ENCODE results near the gene ZNF407. TPM values are rescaled to one million over a fixed set of nuclear protein-coding genes. Genes with fewer than 3 reads are reported as not detected.

Gene ZNF407
- total RNA-seq, 1 donor from 2014 or later, result 19.8 TPM

- no peak for DNase-seq (ENCODE audit: low spot score)
- H3K27ac Mint-ChIP-seq, result peak overlapping the region; percentile 76
- peak overlapping the region; percentile 65 for H3K4me3 Mint-ChIP-seq
- no peaks in the 10 kb centered on the region for H3K9me3 Mint-ChIP-seq
- H3K27me3 Mint-ChIP-seq (ENCODE audit: insufficient read depth), result no peaks in the 10 kb centered on the region
- peaks cover 51% of the 10 kb centered on the region for H3K4me1 Mint-ChIP-seq (ENCODE audit: low read depth)
- intact Hi-C loops (cut with micrococcal nuclease), result loop anchor here (1.0 to 10.0 kb wide), 7 partner anchors 44 to 930 kb away; partner anchors contain the start of genes PTGR3 and ZNF407
- peaks cover 10% of the 10 kb centered on the region for H3K36me3 Mint-ChIP-seq (ENCODE audit: low read depth)
These were observed 397.1 kb downstream of the ZNF407 start for GRCh38 chr18:74994502-74995418.

- Mint-ChIP-seq H3K27ac (peak overlapping the region; percentile 76), H3K36me3 (ENCODE audit: low read depth) (peaks cover 9% of the 10 kb centered on the region), H3K9me3 (no peaks in the 10 kb centered on the region), H3K4me1 (ENCODE audit: low read depth) (peaks cover 46% of the 10 kb centered on the region), H3K27me3 (ENCODE audit: insufficient read depth) (no peaks in the 10 kb centered on the region), H3K4me3 (peak overlapping the region; percentile 65)
- intact Hi-C loops (cut with micrococcal nuclease), result loop anchor here (1.0 to 10.0 kb wide), 6 partner anchors 45 to 931 kb away; partner anchors contain the start of gene PTGR3
- DNase-seq (ENCODE audit: low spot score), result no peak
These were observed 397.7 kb downstream of the ZNF407 start for GRCh38 chr18:74995419-74995736.

GRCh38 chr18:74996055-74996454 lies 398.4 kb downstream of the ZNF407 start:
- Mint-ChIP-seq H3K4me3 (no peak overlapping the region), H3K9me3 (no peaks in the 10 kb centered on the region), H3K27me3 (ENCODE audit: insufficient read depth) (no peaks in the 10 kb centered on the region), H3K27ac (no peak overlapping the region), H3K4me1 (ENCODE audit: low read depth) (peaks cover 39% of the 10 kb centered on the region), H3K36me3 (ENCODE audit: low read depth) (peaks cover 9% of the 10 kb centered on the region)
- intact Hi-C loops (cut with micrococcal nuclease), result loop anchor here (10.0 kb wide), 2 partner anchors 201 to 931 kb away; no protein-coding TSS in a partner anchor
- no peak for DNase-seq (ENCODE audit: low spot score)

- peaks cover 33% of the 10 kb centered on the region for H3K4me1 Mint-ChIP-seq (ENCODE audit: low read depth)
- no peak overlapping the region for H3K27ac Mint-ChIP-seq
- DNase-seq (ENCODE audit: low spot score), result no peak
- H3K36me3 Mint-ChIP-seq (ENCODE audit: low read depth), result peaks cover 9% of the 10 kb centered on the region
- no peaks in the 10 kb centered on the region for H3K27me3 Mint-ChIP-seq (ENCODE audit: insufficient read depth)
- H3K4me3 Mint-ChIP-seq, result no peak overlapping the region
- no peaks in the 10 kb centered on the region for H3K9me3 Mint-ChIP-seq
- intact Hi-C loops (cut with micrococcal nuclease), result loop anchor here (10.0 kb wide), 2 partner anchors 202 to 932 kb away; no protein-coding TSS in a partner anchor
These were observed 399.3 kb downstream of the ZNF407 start for GRCh38 chr18:74996996-74997395.

GRCh38 chr18:75000920-75001319 lies 403.2 kb downstream of the ZNF407 start:
- intact Hi-C loops (cut with micrococcal nuclease), result no loop called here
- peaks cover 3% of the 10 kb centered on the region for H3K36me3 Mint-ChIP-seq (ENCODE audit: low read depth)

GRCh38 chr18:75003039-75003438 lies 405.4 kb downstream of the ZNF407 start:
- no peaks in the 10 kb centered on the region for H3K9me3 Mint-ChIP-seq
- H3K27me3 Mint-ChIP-seq (ENCODE audit: insufficient read depth), result no peaks in the 10 kb centered on the region
- H3K36me3 Mint-ChIP-seq (ENCODE audit: low read depth), result no peaks in the 10 kb centered on the region
- intact Hi-C loops (cut with micrococcal nuclease), result no loop called here
- no peak for DNase-seq (ENCODE audit: low spot score)
- no peak overlapping the region for H3K27ac Mint-ChIP-seq
- H3K4me1 Mint-ChIP-seq (ENCODE audit: low read depth), result no peaks in the 10 kb centered on the region
- H3K4me3 Mint-ChIP-seq, result no peak overlapping the region

More at GRCh38 chr18:75000920-75001319, 403.2 kb downstream of the ZNF407 start:
- Mint-ChIP-seq H3K27ac (no peak overlapping the region), H3K4me3 (no peak overlapping the region), H3K4me1 (ENCODE audit: low read depth) (no peaks in the 10 kb centered on the region), H3K9me3 (no peaks in the 10 kb centered on the region), H3K27me3 (ENCODE audit: insufficient read depth) (no peaks in the 10 kb centered on the region)
- no peak for DNase-seq (ENCODE audit: low spot score)

GRCh38 chr18:75003764-75004690 lies 406.4 kb downstream of the ZNF407 start:
- no peak for DNase-seq (ENCODE audit: low spot score)
- Mint-ChIP-seq H3K4me3 (no peak overlapping the region), H3K27me3 (ENCODE audit: insufficient read depth) (no peaks in the 10 kb centered on the region), H3K27ac (no peak overlapping the region), H3K4me1 (ENCODE audit: low read depth) (no peaks in the 10 kb centered on the region), H3K9me3 (no peaks in the 10 kb centered on the region), H3K36me3 (ENCODE audit: low read depth) (no peaks in the 10 kb centered on the region)
- intact Hi-C loops (cut with micrococcal nuclease), result no loop called here

GRCh38 chr18:75005626-75006025 lies 408.0 kb downstream of the ZNF407 start:
- Mint-ChIP-seq H3K27ac (no peak overlapping the region), H3K4me3 (no peak overlapping the region), H3K4me1 (ENCODE audit: low read depth) (no peaks in the 10 kb centered on the region), H3K36me3 (ENCODE audit: low read depth) (no peaks in the 10 kb centered on the region), H3K27me3 (ENCODE audit: insufficient read depth) (no peaks in the 10 kb centered on the region), H3K9me3 (no peaks in the 10 kb centered on the region)
- intact Hi-C loops (cut with micrococcal nuclease), result no loop called here
- no peak for DNase-seq (ENCODE audit: low spot score)

GRCh38 chr18:75008186-75008585 lies 410.5 kb downstream of the ZNF407 start:
- Mint-ChIP-seq H3K9me3 (no peaks in the 10 kb centered on the region), H3K27me3 (ENCODE audit: insufficient read depth) (no peaks in the 10 kb centered on the region), H3K27ac (no peak overlapping the region), H3K4me1 (ENCODE audit: low read depth) (no peaks in the 10 kb centered on the region), H3K4me3 (no peak overlapping the region), H3K36me3 (ENCODE audit: low read depth) (no peaks in the 10 kb centered on the region)
- intact Hi-C loops (cut with micrococcal nuclease), result no loop called here
- DNase-seq (ENCODE audit: low spot score), result no peak

- DNase-seq (ENCODE audit: low spot score), result no peak
- Mint-ChIP-seq H3K36me3 (ENCODE audit: low read depth) (no peaks in the 10 kb centered on the region), H3K27ac (no peak overlapping the region), H3K27me3 (ENCODE audit: insufficient read depth) (peaks cover under 1% of the 10 kb centered on the region), H3K4me1 (ENCODE audit: low read depth) (peaks cover 3% of the 10 kb centered on the region), H3K9me3 (no peaks in the 10 kb centered on the region), H3K4me3 (no peak overlapping the region)
- intact Hi-C loops (cut with micrococcal nuclease), result no loop called here
These were observed 411.6 kb downstream of the ZNF407 start for GRCh38 chr18:75009296-75009695.

GRCh38 chr18:75009878-75010277 lies 412.2 kb downstream of the ZNF407 start:
- Mint-ChIP-seq H3K36me3 (ENCODE audit: low read depth) (no peaks in the 10 kb centered on the region), H3K27ac (no peak overlapping the region), H3K4me1 (ENCODE audit: low read depth) (peaks cover 5% of the 10 kb centered on the region), H3K9me3 (no peaks in the 10 kb centered on the region), H3K27me3 (ENCODE audit: insufficient read depth) (peaks cover 2% of the 10 kb centered on the region), H3K4me3 (no peak overlapping the region)
- DNase-seq (ENCODE audit: low spot score), result no peak
- intact Hi-C loops (cut with micrococcal nuclease), result no loop called here

GRCh38 chr18:75010278-75010677 lies 412.6 kb downstream of the ZNF407 start:
- no peaks in the 10 kb centered on the region for H3K9me3 Mint-ChIP-seq
- H3K27ac Mint-ChIP-seq, result no peak overlapping the region
- peaks cover 2% of the 10 kb centered on the region for H3K27me3 Mint-ChIP-seq (ENCODE audit: insufficient read depth)
- DNase-seq (ENCODE audit: low spot score), result no peak
- H3K4me3 Mint-ChIP-seq, result no peak overlapping the region
- H3K36me3 Mint-ChIP-seq (ENCODE audit: low read depth), result no peaks in the 10 kb centered on the region
- peaks cover 5% of the 10 kb centered on the region for H3K4me1 Mint-ChIP-seq (ENCODE audit: low read depth)
- intact Hi-C loops (cut with micrococcal nuclease), result no loop called here

- Mint-ChIP-seq H3K27me3 (ENCODE audit: insufficient read depth) (peaks cover 2% of the 10 kb centered on the region), H3K4me3 (no peak overlapping the region), H3K36me3 (ENCODE audit: low read depth) (no peaks in the 10 kb centered on the region), H3K4me1 (ENCODE audit: low read depth) (peaks cover 5% of the 10 kb centered on the region), H3K27ac (no peak overlapping the region), H3K9me3 (no peaks in the 10 kb centered on the region)
- DNase-seq (ENCODE audit: low spot score), result no peak
- intact Hi-C loops (cut with micrococcal nuclease), result no loop called here
These were observed 413.0 kb downstream of the ZNF407 start for GRCh38 chr18:75010689-75011088.

All from activated T-helper 1 cell treated with anti-CD3 and anti-CD28 coated beads, Interleukin-12 subunit alpha, Interleukin-12 subunit beta, Interleukin-2, Interleukin-4 antibody, amounts not matched to agents 30 ng/mL and 10 ng/mL and 1 ng/mL, durations not matched to agents 14 hours and 24 hours and 36 hours (primary cell).